PC-3 (cell line): Measurements from ENCODE around the gene NTN1. TPM values are rescaled to one million over a fixed set of nuclear protein-coding genes. Genes with fewer than 3 reads are reported as not detected.

Source experiments
- ATAC-seq: fragments of 200-7000 bp; cut with Tn5 transposase; 2 replicates; pipeline ENCODE4 v1.9.1; 2020; ENCODE audit warnings: mild to moderate bottlenecking, moderate library complexity
- BruUV-seq: library from RNA; stranded (reverse); fragments of 400-500 nt; replicated peaks from 2 replicates; lab custom pipeline; 2021; lab: Mats Ljungman, UMichigan
- CTCF ChIA-PET: fragments of 300-600 bp; sonication (Branson Sonifier 250); formaldehyde crosslinking; loops from one replicate; lab custom pipeline; 2022; ENCODE audit warnings: antibody characterized with exemption; lab: Charles Lee
- POLR2A ChIA-PET: fragments of 300-600 bp; sonication (Branson Sonifier 250); formaldehyde crosslinking; loops from one replicate; lab custom pipeline; 2022; ENCODE audit warnings: antibody characterized with exemption; ENCODE audit not compliant: unreplicated experiment; lab: Charles Lee
- DNase-seq: peaks from one replicate; pipeline ENCODE4 v3.0.0-alpha.2; 2015
- H2AFZ ChIP-seq: fragments of 300-600 bp; sonication (generic); 2 replicates; pipeline ENCODE4 v1.6.0; 2016; ENCODE audit warnings: antibody characterized with exemption, low read length
- H3F3A ChIP-seq: fragments of 300-600 bp; sonication (generic); one replicate; pipeline ENCODE4 v1.6.0; 2017; ENCODE audit warnings: antibody characterized with exemption, low read length, control low read depth, mild to moderate bottlenecking; ENCODE audit not compliant: unreplicated experiment
- H3K27ac ChIP-seq: fragments of 300-600 bp; sonication (generic); 2 replicates; pipeline ENCODE4 v1.5.1; 2016; ENCODE audit warnings: mild to moderate bottlenecking, low read length
- H3K27me3 ChIP-seq: fragments of 300-600 bp; sonication (generic); 2 replicates; pipeline ENCODE4 v1.6.1; 2016; ENCODE audit warnings: low read length, mixed read lengths
- H3K36me3 ChIP-seq: fragments of 300-600 bp; sonication (generic); 2 replicates; pipeline ENCODE4 v1.6.1; 2016; ENCODE audit warnings: low read depth, mixed run types, low read length, mixed read lengths
- H3K4me1 ChIP-seq: fragments of 300-600 bp; sonication (generic); 2 replicates; pipeline ENCODE4 v1.5.1; 2016; ENCODE audit warnings: low read length; ENCODE audit not compliant: insufficient read depth
- H3K4me2 ChIP-seq: fragments of 300-600 bp; sonication (generic); 2 replicates; pipeline ENCODE4 v1.6.0; 2016; ENCODE audit warnings: low read length
- H3K4me3 ChIP-seq: fragments of 300-600 bp; sonication (generic); 2 replicates; pipeline ENCODE4 v1.5.1; 2016; ENCODE audit warnings: mild to moderate bottlenecking, low read length, mixed read lengths
- H3K79me2 ChIP-seq: fragments of 300-600 bp; sonication (generic); 2 replicates; pipeline ENCODE4 v1.6.1; 2017; ENCODE audit warnings: low read length, mixed read lengths
- H3K9ac ChIP-seq: fragments of 300-600 bp; sonication (generic); 2 replicates; pipeline ENCODE4 v1.6.0; 2016; ENCODE audit warnings: mild to moderate bottlenecking, low read length
- H3K9me2 ChIP-seq: fragments of 300-600 bp; sonication (generic); replicated peaks from 2 replicates; pipeline ENCODE4 v1.6.1; 2016; ENCODE audit warnings: mixed run types, low read length, mixed read lengths
- H3K9me3 ChIP-seq: fragments of 300-600 bp; sonication (generic); 2 replicates; pipeline ENCODE4 v1.6.1; 2016; ENCODE audit warnings: low read length, mixed read lengths
- H4K20me1 ChIP-seq: fragments of 300-600 bp; sonication (generic); 2 replicates; pipeline ENCODE4 v1.6.1; 2016; ENCODE audit warnings: low read length, mixed read lengths
- CTCF ChIP-seq: fragments of 300-600 bp; sonication (generic); conservative IDR thresholded peaks from 2 replicates; pipeline ENCODE4 v1.5.1; 2017; ENCODE audit warnings: antibody characterized with exemption, low read depth, mild to moderate bottlenecking, low read length
- EZH2 ChIP-seq: fragments of 300-600 bp; sonication (generic); IDR thresholded peaks from one replicate; pipeline ENCODE4 v1.6.1; 2017; ENCODE audit warnings: antibody characterized with exemption, mild to moderate bottlenecking, low read length; ENCODE audit not compliant: unreplicated experiment
- EZH2phosphoT487 ChIP-seq: fragments of 300-600 bp; sonication (generic); IDR thresholded peaks from 2 replicates; pipeline ENCODE4 v1.6.1; 2018; ENCODE audit warnings: mild to moderate bottlenecking, antibody characterized with exemption, low read length, borderline replicate concordance
- intact Hi-C: fragments of 100-400 bp; cut with micrococcal nuclease; formaldehyde crosslinking; loops from 2 replicates; pipeline ENCODE4 v1.9.0; 2023
- total RNA-seq: library from RNA; depleted of rRNA; stranded (reverse); fragments of >200 nt; gene quantifications from 2 replicates; pipeline ENCODE4 v1.2.3, GENCODE V29; 2014

NTN1 gene
- total RNA-seq, 1 experiment from 2014 or later = 0.22 TPM

GRCh38 chr17:9071811-9072498 lies 50.6 kb downstream of the NTN1 start:
- TF ChIP-seq CTCF (no peak), EZH2 (no peak), EZH2phosphoT487 (no peak)
- no peaks in the 10 kb centered on the region for H3K79me2 ChIP-seq
- no peak overlapping the region for H3K9ac ChIP-seq
- no peak overlapping the region for H3K4me2 ChIP-seq
- no peaks in the 10 kb centered on the region for H3K9me2 ChIP-seq
- no peaks in the 10 kb centered on the region for H3K36me3 ChIP-seq
- H3K9me3 ChIP-seq = no peaks in the 10 kb centered on the region
- H3K27me3 ChIP-seq = peaks cover 46% of the 10 kb centered on the region
- no peak overlapping the region for H3K4me3 ChIP-seq
- no peaks in the 10 kb centered on the region for H3F3A ChIP-seq
- no peaks in the 10 kb centered on the region for H4K20me1 ChIP-seq
- ChIA-PET POLR2A (no interaction called here), CTCF (no interaction called here)
- no peak overlapping the region for H3K27ac ChIP-seq
- no peak overlapping the region for H2AFZ ChIP-seq
- no peak for DNase-seq
- intact Hi-C loops = no loop called here
- ATAC-seq = no peak
- no TSS peak for BruUV-seq
- no peaks in the 10 kb centered on the region for H3K4me1 ChIP-seq

GRCh38 chr17:9072696-9073339 lies 51.5 kb downstream of the NTN1 start:
- H3K36me3 ChIP-seq = no peaks in the 10 kb centered on the region
- no peaks in the 10 kb centered on the region for H3K4me1 ChIP-seq
- no peaks in the 10 kb centered on the region for H3F3A ChIP-seq
- H3K9me3 ChIP-seq = no peaks in the 10 kb centered on the region
- no peak overlapping the region for H3K4me3 ChIP-seq
- peaks cover 46% of the 10 kb centered on the region for H3K27me3 ChIP-seq
- ChIA-PET POLR2A (no interaction called here), CTCF (no interaction called here)
- H2AFZ ChIP-seq = no peak overlapping the region
- ATAC-seq (no peak), DNase-seq (no peak)
- H3K4me2 ChIP-seq = no peak overlapping the region
- no peaks in the 10 kb centered on the region for H3K79me2 ChIP-seq
- H3K9me2 ChIP-seq = no peaks in the 10 kb centered on the region
- no TSS peak for BruUV-seq
- no peaks in the 10 kb centered on the region for H4K20me1 ChIP-seq
- no peak for TF ChIP-seq EZH2phosphoT487
- no peak for TF ChIP-seq CTCF
- no peak for TF ChIP-seq EZH2
- intact Hi-C loops = no loop called here
- no peak overlapping the region for H3K27ac ChIP-seq
- H3K9ac ChIP-seq = no peak overlapping the region

DNA sequence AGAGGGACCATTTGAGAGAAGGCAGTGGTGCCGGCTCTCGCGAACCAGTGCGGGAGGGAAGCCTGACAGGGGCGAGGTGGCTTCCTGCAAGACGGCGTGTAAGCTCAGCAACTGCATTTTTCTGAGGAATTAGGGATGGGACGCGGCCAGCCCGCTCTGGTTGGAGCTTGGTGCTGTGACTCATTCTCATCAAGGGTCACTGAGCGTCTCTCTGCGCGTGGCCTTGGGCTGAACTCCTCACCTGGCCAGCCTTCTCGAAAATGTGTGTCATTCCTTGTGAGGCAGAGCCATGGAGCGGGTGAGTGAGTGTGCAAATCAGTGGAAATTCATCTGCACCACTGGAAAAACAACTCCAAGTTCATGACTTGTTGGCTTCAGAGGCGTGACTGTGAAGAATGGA lies 52.8 kb downstream of the NTN1 start:
- Histone ChIP-seq H3F3A (no peaks in the 10 kb centered on the region), H3K4me1 (no peaks in the 10 kb centered on the region), H2AFZ (no peak overlapping the region), H3K36me3 (no peaks in the 10 kb centered on the region), H3K4me2 (no peak overlapping the region), H3K9ac (no peak overlapping the region), H3K27me3 (peaks cover 42% of the 10 kb centered on the region), H3K27ac (no peak overlapping the region), H3K9me2 (no peaks in the 10 kb centered on the region), H4K20me1 (no peaks in the 10 kb centered on the region), H3K4me3 (no peak overlapping the region), H3K79me2 (no peaks in the 10 kb centered on the region), H3K9me3 (no peaks in the 10 kb centered on the region)
- POLR2A ChIA-PET = no interaction called here
- CTCF ChIA-PET = no interaction called here
- TF ChIP-seq EZH2phosphoT487 (no peak), EZH2 (no peak), CTCF (no peak)
- no peak for DNase-seq
- no TSS peak for BruUV-seq
- no peak for ATAC-seq
- intact Hi-C loops = no loop called here
